ENCODE measurements around the gene UNC93B1. TPM values are rescaled to one million over a fixed set of nuclear protein-coding genes. Genes with fewer than 3 reads are reported as not detected.

The UNC93B1 gene
- total RNA-seq, 3 donors from 2014 or later, result 30.1 to 47.5 (median 46.8) TPM

GRCh38 chr11:68010090-68011041, 6.5 kb upstream of the UNC93B1 start, which contains the start of gene ALDH3B1:
ALDH3B1 (plus strand) TSS chr11:68010327; CDS start chr11:68015298, 4,971 bp downstream.
- ATAC-seq, result peak; percentile 74
- Histone ChIP-seq H3K36me3 (ENCODE audit: low read depth) (no peaks in the 10 kb centered on the region), H3K9me3 (no peaks in the 10 kb centered on the region), H3K4me3 (no peak within 1 kb of the TSS), H3K4me1 (ENCODE audit: low read depth) (peaks cover 50% of the 10 kb centered on the region)
- peak; percentile 90 to 94 (median 91) for DNase-seq
- TF ChIP-seq CTCF (IDR thresholded peaks at IDR 0.05), result no peak
- intact Hi-C loops (cut with DNase I, micrococcal nuclease), result no loop called here

- ATAC-seq, result no peak
- H3K9me3 ChIP-seq, result no peaks in the 10 kb centered on the region
- intact Hi-C loops (cut with DNase I, micrococcal nuclease), result no loop called here
- peak in 2 of 3 donors; percentile 44 to 51 for DNase-seq
- H3K36me3 ChIP-seq (ENCODE audit: low read depth), result no peaks in the 10 kb centered on the region
- no peak overlapping the region for H3K4me3 ChIP-seq
- TF ChIP-seq CTCF (IDR thresholded peaks at IDR 0.05), result no peak
- H3K4me1 ChIP-seq (ENCODE audit: low read depth), result peaks cover 45% of the 10 kb centered on the region
These were observed 5.6 kb upstream of the UNC93B1 start for GRCh38 chr11:68009391-68010089.

- DNase-seq (peak; percentile 76 to 85 (median 79)), ATAC-seq (peak; percentile 32)
- intact Hi-C loops (cut with DNase I, micrococcal nuclease), result no loop called here
- no peak for TF ChIP-seq CTCF (IDR thresholded peaks at IDR 0.05)
- Histone ChIP-seq H3K4me1 (ENCODE audit: low read depth) (peaks cover 40% of the 10 kb centered on the region), H3K4me3 (no peak overlapping the region), H3K36me3 (ENCODE audit: low read depth) (no peaks in the 10 kb centered on the region), H3K9me3 (no peaks in the 10 kb centered on the region)
These were observed 4.8 kb upstream of the UNC93B1 start for GRCh38 chr11:68008381-68009337.

- TF ChIP-seq CTCF (IDR thresholded peaks at IDR 0.05), result no peak
- peak in 2 of 3 donors; percentile 10 to 31 for DNase-seq
- intact Hi-C loops (cut with DNase I, micrococcal nuclease), result no loop called here
These were observed 3.8 kb upstream of the UNC93B1 start for GRCh38 chr11:68007498-68008380.

More at GRCh38 chr11:68007498-68008380, 3.8 kb upstream of the UNC93B1 start:
- Histone ChIP-seq H3K9me3 (no peaks in the 10 kb centered on the region), H3K4me3 (no peak overlapping the region), H3K4me1 (ENCODE audit: low read depth) (peaks cover 43% of the 10 kb centered on the region), H3K36me3 (ENCODE audit: low read depth) (no peaks in the 10 kb centered on the region)
- ATAC-seq, result no peak

All from mucosa of descending colon (tissue), 3 donors.